Suppressor macrophage (primary cell): Measurements from ENCODE around the gene HMX1.

Experiments used
- DNase-seq, 4 experiments: peaks; one replicate each; pipeline ENCODE4 v3.0.0-alpha.2; 2020 to 2022

Gene HMX1

DNA sequence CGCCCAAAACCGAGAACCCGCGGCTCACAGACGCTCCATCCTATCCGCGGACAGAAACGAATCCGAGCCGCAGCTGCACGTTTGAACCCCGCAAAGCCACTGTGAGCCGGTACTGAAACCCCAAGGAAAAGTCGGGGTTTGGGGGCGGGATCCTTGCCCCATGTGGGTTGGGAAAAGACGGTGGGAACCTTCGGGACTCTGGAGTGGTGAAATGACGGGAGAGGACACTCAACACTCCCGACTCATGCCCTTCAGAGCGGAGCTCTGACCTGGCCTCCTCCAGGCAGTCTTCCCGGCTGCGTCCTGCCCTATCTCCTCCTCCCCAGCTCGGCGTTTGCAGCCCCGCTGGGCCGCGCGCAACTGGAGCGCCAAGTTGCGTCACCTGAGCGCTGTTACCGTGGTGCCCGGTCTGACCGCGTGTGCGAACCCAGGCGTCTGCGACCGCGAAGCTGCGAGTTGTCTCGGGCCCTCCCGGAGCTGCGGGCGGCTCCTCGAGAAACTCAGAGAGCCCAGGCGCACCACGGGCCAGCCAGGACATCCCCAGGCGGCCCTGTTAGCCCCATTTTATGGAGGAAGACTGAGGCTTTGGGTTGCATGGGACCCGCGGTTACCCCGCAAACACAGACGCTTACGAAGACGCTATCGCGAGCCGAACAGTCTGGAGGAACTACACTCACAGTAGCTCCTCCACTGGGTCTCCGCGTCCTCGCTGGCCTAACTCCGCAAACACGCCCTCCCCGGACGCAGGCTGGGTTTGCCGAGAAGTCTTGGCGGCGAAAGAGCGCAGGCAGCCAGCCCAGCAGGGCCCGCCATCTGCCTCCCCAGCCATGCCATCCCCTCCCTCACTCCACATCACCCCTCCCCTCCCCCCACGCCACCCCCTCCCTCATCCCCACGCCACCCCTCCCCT is 20.3 kb upstream of the HMX1 start:
- DNase-seq: no peak

DNA sequence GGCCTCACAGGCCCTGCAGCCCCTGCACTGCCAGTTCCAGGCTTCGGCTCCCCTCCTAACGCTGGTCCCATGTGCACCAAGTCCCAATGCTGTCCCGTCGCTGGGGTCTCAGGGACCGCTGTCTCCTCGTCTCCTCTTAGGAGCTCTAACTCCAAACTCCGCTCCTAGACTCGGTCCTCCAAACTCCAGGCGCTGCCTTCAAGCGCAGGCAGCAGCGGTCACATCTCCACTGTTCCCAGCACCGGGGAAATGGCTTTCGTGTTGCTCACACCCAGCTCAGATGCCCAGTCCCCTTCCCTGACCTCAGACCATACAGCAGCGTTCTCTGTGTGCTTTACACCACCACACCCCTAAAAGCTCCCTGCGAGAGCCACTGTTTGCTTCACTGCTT is 19.6 kb upstream of the HMX1 start:
- no peak for DNase-seq

DNA sequence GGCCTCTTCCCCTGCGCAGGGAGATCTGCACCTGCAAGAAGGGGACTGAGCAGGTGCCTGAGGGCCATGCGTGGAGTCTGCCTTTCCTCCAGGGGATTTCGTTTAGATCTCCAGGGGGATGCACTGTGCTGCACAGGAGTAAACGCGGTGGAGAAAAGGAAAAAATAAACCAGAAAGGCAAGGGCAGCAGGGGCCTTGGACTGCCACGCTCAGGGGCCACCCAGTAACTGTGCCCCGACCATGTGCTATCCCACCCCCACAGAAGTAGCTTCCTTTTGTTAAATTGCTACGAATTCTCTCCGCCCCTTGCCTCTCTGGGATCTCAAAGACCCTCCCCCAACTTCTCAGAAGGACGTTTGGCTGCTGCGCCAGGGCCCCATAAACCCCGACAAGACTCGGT is 17.2 kb upstream of the HMX1 start:
- no peak for DNase-seq

DNA sequence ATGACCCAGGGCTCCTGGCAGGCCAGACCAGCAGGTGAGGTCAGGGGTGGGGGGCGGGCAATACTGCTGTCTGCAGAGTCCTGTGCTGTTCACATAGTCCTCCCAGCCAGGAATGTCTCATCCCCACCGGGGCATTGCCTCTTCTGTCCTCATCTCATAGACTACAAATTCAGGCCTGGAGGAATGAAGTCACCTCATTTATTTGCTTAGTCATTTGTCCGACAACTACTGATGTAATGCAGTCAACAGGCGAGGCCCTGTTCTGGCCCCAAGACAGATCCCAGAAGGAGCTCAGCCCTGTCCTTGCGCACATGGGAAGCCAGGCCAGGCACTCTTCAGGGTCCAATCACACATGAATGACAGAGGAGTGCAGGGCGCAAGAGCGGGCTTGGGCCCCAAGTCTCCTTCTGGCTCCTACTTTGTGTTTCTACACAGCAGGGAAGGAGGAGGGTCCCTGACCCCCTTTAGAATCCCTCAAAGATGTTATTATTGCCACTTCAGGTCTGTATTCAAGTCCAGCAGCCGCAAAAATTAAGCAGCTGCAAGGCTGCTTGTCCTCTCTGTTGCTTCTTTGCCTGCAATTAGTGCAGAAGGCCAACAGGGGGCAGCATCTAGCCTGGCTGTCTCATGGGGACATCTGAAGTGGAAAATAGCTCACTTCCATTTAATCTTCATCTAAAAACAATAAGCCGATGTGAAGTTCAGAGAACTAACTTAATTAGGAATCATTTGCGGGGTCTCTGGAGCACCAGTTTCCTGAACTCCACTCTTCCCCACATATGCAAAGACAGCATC is 15.2 kb upstream of the HMX1 start:
- no peak for DNase-seq

DNA sequence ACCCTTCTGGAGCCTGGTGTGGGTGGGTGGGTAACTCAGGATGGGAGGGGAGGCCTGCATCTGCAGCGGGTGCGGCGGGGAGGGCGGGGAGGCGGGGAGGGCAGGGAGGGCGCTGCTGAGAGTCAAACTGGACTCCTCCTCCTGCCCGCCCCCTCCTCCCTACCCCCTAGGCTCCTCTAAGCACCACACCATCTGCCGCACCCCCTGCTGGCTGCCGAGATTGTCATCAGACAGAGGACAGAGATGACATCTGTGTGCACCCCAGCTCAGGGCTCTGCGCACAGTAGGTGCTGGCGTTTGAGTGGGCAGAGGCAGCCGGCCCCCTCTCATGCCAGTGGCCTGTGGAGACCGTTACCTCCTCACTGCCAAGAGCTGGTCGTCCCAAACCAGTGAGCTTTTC is 10.6 kb upstream of the HMX1 start:
- DNase-seq: no peak

DNA sequence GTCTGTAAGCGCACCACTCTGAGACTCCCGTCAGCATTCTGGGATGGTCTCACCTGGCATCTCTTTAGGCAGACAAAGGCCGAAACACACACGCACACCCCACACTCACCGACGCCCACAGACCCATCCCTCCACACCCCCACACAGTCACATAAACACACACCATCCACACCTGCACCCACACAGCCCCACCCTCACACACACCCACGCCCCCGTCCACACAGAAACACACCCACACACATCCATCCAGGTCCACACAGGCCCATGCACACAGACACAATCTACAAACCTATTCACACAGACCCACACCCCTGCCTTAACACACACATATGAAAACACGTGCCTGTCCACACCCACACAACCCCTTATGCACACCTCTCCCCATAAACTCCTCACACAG is 9.2 kb upstream of the HMX1 start:
- no peak for DNase-seq

DNA sequence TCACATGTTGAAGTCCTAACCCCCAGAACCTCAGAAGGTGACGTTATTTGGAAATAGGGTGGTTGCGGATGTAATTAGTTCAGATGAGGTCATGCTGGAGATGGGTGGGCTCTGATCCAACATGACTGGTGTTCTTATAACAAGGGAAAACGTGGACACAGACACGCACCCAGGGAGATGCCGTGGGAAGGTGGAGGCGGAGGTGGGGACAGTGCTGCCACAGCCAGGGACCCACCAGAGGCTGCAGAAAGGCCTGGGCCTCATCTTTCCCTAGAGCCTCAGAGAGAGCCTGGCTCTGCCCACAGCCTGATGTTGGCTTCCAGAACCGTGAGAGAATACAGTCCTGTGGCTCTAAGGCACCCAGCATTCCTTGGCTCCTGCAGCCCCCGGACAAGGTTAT is 7.9 kb upstream of the HMX1 start:
- DNase-seq: no peak

DNA sequence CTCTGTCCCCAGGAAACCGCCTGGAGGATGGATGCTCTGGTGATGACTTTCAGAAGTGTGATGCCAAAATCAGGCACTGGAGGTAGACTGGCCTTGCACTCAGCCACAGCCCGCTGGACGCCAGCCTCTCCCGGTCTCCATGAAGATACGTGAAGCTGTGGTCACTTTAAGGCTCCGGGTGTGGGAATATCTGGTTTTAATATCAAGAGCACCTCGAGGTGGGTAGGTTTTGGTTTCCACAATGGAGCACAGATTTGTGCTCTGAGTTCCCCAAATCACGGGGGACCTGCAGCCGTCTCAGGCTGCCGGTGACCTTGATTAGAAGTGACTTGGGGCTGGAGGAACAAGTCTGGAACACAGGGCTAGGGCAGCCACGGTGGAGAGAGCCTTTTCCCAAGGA is 6.8 kb upstream of the HMX1 start:
- DNase-seq: no peak

DNA sequence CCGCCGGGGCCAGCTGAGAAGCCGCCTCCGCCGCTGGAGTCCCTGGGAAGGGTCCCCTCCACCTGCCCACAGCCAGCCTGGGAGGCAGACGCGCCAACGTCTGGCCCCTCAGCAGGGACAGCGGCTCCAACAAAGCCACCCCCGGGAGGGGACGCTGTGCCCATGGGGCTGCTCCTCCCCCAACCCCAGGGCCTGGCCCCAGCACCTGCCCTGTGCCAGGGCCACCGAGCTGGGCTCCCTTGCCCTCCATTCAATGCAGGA is 6.1 kb upstream of the HMX1 start:
- DNase-seq: no peak

DNA sequence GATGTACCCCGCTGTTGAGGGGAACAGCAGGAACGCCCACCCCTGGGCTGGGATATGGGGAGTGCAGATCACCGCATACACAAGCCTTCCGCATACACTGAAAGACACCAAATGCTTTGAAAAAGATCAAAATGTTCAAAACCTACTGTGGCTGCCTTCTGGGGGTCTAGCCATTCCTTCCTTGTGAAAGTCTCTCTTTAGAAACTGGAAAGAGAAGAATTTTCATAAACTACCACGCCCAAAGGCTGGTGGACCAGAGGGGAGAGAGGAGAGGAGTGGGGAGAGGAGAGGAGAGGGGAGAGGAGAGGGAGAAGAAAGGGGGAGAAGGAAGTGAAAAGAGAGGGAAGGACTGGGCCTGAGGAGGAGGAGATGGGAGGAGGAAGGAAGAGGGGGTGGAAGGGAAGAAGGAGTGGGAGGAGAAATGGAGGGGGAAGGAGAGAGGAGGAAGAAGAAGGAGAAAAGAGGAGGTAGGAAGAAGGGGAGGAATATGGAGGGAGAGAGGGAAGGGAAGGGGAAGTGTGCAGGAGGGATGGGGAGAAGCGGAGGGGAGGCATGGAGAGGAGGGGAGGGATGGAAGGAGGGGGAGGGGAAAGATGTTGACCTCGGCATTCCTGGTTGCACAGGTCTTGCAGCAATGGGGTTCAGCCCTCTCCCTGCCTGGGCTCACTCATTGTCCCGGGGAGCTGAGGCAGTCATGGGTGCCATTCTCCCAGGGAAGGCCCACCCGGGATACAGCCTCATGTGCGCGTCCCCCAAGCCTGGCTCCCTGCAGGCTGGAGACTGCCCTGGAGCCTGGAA is 5.5 kb upstream of the HMX1 start:
- DNase-seq: no peak

DNA sequence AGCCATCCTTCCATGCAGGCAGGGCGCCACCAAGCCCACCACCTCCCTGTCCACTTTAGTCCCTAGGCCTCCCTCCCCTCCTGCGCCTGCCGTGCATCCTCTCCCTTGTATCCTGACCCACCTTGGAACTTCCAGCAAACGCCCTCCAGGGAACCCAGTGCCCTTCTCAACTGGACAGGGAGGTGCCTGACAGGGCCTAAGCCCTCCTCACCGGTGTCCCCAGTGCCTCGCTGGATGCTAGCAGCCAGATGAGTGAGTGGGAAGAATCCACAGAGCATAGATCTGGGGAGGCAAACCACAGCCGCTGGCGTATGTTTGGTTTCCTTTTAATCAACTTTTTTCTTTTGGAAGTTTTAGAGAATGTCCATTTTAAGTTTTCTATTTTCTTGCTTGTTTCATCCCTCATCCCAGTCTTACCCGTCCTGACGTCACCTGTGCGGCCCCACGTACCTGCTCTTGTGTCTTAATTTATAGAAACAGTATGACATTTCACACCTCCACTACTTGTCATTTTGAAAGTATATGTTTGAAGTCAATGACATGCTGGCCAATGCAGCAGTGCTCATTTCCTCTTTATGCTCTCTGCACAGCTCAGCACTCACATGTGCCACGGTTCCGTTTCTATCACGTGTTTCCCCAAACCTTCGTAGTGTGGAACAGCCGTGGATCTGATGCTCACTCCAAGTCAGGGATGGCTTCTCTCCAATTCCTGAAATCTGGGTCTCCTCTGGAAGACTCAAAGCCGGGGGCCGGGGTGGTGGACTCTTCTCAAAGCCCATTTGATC is 3.4 kb upstream of the HMX1 start:
- DNase-seq: peak; percentile 15 to 43 (median 34)

DNA sequence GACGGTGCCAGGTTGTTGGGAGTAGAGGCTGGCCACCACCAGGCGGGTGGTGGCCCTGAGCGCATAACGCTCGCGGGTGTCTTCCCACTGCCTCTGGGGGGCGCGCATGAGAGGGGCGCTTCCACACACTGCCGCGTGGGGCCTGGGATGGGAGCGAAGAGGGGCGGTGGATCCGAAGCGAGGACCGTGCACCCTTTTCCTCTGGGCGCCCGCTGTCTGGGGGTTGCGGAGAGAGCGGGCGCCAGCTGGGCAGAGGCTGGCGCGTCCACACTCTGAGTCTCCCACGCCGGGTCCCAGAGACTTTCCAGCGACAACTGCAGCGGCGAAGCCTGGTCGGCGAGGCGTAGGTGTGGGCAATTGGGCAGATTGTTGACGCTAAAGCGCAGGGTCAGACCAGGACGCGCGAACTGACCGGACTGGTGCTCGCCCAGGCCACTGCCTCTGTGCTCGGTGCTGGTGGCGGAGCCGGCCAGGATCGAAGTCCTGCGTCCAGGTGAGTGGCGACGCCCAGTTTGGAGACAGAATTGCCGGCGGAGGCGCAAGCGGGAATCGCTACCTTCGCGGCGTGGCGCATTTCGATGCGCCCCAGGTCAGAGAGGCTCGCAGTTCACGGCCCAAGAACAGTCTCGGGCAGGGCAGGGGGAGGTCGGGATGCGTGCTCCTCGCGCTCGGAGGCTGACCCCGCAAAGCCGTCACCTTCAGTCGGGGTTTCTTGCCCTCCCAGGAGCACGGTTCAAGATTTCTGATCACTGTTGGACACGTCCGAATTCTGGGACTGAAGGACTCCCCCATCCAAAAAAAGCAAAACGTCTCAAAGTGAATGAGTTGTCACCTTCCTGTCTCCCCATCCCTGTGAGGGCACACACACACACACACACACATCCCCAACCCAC is 2.6 kb upstream of the HMX1 start:
- DNase-seq: no peak

DNA sequence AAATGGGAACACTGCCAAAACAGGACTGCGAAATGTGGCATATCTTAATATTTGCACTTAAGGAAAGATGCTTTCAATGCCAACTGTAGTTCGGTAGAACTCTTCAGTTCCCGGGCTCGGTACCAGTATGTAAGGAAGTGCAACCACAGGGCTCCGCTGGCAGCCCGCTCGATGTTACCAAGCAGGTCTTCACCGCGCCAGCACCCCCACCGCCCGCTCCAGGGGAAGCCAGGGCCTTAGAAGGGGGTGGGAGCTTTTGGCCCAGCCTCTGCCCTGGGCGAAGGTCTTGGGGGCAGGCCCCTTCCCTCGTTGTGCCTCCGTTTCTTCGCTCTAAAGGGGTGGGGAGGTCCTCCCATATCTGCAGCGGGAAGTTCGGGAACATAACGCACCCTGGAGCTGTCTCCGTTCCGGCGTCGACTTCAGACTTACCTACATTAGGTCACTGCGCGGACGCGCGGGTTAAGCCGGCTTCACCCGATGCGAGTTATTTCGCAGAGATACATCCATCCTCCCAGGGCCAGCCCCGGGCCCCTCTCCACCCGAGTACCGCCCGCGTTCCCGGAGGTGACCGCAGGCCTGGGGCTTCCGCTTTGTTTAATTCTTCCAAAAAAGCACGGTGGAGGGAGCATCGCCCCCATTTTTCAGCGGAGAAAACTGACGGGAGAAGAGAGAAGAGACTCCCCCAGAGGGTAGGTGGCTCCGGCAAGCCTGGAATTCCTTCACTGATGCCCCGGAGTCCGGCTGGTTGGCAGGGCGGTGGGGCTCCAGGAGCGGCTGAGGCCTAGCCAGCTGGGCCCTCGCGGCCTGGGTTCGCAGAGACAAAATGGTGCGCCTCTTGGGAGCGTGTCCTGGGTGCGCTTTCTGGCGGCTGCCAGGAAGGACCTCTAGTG is 1.0 kb upstream of the HMX1 start:
- no peak for DNase-seq

DNA sequence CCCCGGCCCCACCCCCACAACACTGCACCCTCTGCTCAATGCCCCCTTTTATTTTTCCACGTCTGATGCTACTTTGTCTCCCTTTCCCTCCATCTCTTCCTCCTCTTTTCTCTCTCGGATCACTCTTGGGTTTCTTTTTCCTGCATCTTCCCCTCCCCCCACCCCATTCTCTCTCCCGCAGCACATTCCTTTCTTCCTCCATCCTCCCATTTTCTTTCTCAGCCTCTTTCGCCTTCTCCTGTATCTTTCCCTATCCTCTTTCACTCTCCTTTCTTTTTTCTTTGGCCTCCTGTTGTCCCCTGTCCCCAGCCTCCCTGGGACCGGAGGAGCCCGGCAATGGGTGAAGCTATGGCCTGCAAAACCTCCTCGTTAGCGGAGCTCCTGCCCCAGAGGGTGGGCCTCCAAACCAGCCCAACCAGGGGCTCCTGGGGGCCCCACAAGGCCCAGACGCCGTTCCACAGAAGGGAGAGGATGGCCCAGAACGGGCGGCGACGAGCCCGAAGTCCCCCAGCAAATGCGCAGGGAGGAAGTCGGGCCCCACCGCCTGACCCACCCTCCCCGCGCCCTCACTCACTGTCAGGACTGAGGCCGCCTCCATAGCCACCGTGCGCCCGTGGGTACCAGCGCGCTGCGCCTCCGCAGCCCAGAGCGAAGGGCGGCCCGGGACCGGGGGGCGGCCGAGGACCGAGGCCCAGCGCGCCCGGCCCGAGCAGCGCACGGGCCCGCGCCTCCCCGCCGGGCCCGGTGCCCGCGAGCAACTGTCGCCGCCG is 807 bp downstream of the HMX1 start:
- DNase-seq: no peak

DNA sequence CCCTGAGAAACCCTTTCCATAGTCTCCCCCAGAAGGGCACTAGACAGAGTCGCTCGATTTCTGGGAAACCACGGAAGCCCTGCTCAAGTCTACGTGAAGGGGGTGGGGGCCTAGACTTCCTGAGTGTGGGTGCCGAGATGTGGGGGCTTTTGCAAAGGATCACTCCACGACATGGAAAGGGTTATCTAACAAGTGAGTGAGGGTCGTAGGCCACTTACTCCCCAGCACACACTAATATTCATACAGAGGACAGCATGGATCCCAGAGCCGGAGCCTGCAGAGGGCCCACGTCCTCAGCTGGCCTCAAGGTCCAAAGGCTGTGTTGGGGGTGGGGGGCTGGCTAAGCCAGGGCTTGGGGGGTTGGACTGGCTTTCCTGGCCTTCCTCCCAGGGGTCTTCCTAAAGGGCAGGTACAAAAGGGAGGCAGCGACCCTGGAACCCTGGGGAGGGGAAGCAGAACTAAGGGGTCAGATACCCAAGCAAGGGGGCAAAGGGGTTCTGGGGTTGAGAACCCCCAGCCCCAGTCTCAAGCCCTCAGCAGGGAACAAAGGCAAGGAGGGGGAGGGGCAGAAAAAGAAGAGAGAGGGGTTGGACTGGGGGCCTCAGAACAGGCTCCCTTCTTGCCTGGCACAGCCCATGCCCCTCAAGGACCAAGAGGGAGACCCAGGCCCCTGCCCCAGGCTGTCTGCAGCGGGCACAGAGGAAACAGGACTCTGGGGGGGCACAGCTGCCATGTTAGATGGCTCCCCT is 1.6 kb downstream of the HMX1 start:
- no peak for DNase-seq

DNA sequence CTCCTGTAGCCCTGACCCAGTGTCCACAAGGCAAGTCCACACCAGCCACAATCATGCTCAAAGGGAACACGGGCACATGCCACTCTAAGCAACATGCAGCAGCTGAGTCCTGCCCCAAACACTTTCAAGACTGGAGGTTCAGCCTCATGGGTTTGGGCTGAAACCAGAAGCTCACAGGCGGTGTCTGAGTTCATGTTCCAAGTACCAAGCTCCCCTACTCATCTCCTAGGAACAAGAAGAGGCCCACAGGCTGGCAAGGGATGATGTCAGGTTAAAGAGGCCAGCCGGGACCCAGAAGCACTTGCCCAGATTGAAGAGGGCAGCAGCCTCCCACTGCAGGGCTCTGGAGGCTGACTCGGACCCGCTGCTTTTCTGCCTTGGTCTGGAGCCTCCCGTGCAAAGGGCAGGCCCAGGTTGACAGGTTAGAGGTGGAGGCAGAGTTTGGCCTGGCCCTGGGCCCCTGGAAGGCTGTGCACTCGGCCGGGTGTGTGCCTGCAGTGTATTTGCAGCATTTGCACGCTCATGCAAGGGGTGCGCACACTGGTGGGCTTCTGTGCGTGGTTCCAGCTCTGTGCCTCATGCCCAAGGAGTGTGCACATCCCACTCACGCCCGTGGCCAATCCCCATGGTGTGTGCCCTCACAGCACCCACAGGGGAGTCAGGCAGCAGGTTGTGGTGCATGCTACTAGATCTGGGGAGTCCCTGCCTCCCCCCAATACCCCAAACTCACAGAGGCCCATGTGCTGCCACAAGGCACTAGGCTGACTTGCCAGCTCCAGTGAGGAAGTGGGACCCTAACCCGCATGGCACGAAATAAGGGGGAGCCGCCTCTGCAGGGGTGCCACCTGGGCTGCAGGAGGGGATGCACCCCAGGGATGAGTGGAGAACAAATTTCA is 2.4 kb downstream of the HMX1 start:
- no peak for DNase-seq

DNA sequence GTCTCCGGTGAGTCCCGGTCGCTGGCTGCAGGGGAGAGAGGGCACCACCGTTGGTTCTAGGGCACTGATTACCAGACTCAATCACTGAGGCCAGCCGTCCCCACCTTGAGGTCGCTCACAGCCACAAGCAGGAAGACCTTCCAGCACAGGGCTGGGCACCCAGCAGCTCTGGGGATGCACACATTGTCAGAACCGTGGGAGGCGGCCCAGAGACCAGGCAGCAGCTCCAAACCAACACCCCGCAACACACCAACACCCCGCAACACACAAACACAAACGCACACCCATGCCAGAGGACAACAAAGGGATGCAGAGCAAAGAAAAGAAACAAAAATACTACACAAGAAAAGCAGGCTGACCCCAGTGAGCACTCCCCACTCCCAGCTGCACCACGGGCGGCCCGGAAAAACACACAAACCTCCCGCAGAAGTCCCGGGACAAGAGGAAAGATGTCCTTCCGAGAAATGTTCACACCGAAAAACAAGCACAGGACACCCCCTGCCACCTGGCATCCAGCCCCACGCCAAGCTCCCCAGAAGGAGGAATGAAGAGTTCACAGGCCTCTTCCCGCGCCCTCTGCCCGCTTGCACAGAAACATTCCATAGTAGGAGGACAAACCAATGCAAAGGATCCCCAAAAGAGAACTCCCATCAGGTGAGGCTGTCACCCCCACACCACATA is 3.2 kb downstream of the HMX1 start:
- no peak for DNase-seq
